Gastroesophageal sphincter (tissue), 3 donors: Measurements from ENCODE around the gene HIVEP2.

ENCODE experiments used
- POLR2A ChIP-seq, 2 donors: fragments of 450-650 bp; IDR thresholded peaks; one replicate each; pipeline ENCODE4 v1.6.1; 2017; ENCODE audit warnings: antibody characterized with exemption in 2 of 2, mild to moderate bottlenecking in 2 of 2, moderate library complexity in 1 of 2
- POLR2AphosphoS5 ChIP-seq: sonication (generic); formaldehyde crosslinking; IDR thresholded peaks from one replicate; pipeline ENCODE4 v1.6.1; 2017; ENCODE audit warnings: antibody characterized with exemption
- TF ChIP-seq, protein P1 (sequence below), 4 experiments: fragments of 200-600 bp in 2 of 4; fragments of 450-650 bp in 2 of 4; sonication (generic) in 1 of 4; IDR thresholded peaks; one replicate each; pipeline ENCODE4 v1.5.1; 2017 to 2019; ENCODE audit warnings: antibody characterized with exemption in 4 of 4, mild to moderate bottlenecking in 2 of 4, moderate library complexity in 2 of 4

DNA sequence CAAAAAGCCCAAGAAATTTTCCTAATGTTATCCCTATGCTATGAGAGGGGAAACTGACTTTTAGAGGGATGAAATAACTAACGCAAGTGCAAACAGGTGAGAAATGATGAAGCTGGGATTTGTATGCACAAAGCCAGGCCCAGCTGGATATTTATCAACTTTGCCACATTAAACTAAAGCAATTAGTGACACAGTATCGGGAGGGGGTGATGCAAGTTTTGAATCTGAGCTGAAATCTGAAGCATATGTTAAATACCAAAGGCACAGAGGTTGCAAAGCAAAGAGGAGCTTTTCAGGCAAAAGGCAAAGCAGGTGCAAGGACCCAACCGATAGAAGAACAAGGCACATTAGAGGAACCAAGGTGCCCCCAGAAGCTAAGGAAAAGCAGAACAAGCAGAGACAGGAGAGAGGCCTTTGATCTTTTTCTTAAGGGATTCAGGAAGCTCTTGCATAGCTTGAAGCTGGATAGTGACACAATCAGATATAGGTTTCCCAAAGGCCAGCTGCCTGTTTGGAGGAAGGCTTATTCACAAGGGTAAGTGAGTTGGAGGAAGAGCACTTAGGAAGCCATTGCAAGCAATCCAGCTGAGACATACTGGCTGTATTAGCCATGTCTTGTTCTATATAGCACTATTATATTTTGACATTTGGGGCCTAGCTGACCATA, 207.5 kb downstream of the HIVEP2 start:
- TF ChIP-seq, protein P1, sequence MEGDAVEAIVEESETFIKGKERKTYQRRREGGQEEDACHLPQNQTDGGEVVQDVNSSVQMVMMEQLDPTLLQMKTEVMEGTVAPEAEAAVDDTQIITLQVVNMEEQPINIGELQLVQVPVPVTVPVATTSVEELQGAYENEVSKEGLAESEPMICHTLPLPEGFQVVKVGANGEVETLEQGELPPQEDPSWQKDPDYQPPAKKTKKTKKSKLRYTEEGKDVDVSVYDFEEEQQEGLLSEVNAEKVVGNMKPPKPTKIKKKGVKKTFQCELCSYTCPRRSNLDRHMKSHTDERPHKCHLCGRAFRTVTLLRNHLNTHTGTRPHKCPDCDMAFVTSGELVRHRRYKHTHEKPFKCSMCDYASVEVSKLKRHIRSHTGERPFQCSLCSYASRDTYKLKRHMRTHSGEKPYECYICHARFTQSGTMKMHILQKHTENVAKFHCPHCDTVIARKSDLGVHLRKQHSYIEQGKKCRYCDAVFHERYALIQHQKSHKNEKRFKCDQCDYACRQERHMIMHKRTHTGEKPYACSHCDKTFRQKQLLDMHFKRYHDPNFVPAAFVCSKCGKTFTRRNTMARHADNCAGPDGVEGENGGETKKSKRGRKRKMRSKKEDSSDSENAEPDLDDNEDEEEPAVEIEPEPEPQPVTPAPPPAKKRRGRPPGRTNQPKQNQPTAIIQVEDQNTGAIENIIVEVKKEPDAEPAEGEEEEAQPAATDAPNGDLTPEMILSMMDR (IDR thresholded peaks at IDR 0.05) = no peak
- TF ChIP-seq POLR2AphosphoS5 (no peak), POLR2A (IDR thresholded peaks at IDR 0.05) (no peak)
